GM18502 (cell line): ENCODE results near the gene MAPK4.

Source experiments
- ATAC-seq: cut with Tn5 transposase; IDR thresholded peaks from one replicate; pipeline ENCODE4 v1.9.1; 2021; ENCODE audit warnings: mild to moderate bottlenecking; ENCODE audit not compliant: unreplicated experiment, poor library complexity

MAPK4 gene

GRCh38 chr18:50647792-50648191, 87.9 kb downstream of the MAPK4 start:
- no peak for ATAC-seq

- no peak for ATAC-seq
Measured at GRCh38 chr18:50649821-50650220, 89.9 kb downstream of the MAPK4 start.

GRCh38 chr18:50651334-50651733, 91.4 kb downstream of the MAPK4 start:
- no peak for ATAC-seq

GRCh38 chr18:50653402-50654093, 93.7 kb downstream of the MAPK4 start:
- no peak for ATAC-seq

- ATAC-seq = no peak
Measured at GRCh38 chr18:50654211-50654610, 94.3 kb downstream of the MAPK4 start.

- no peak for ATAC-seq
Measured at GRCh38 chr18:50654658-50655550, 95.0 kb downstream of the MAPK4 start.

GRCh38 chr18:50656396-50656795, 96.5 kb downstream of the MAPK4 start:
- ATAC-seq = no peak

- no peak for ATAC-seq
Measured at GRCh38 chr18:50656841-50657470, 97.1 kb downstream of the MAPK4 start.

- ATAC-seq = no peak
Measured at GRCh38 chr18:50658601-50659000, 98.7 kb downstream of the MAPK4 start.

- no peak for ATAC-seq
Measured at GRCh38 chr18:50659091-50660003, 99.5 kb downstream of the MAPK4 start.

- no peak for ATAC-seq
Measured at GRCh38 chr18:50661013-50661412, 101.1 kb downstream of the MAPK4 start.

GRCh38 chr18:50662177-50662576, 102.3 kb downstream of the MAPK4 start:
- no peak for ATAC-seq

GRCh38 chr18:50662775-50663383, 103.0 kb downstream of the MAPK4 start:
- no peak for ATAC-seq

- ATAC-seq = no peak
Measured at GRCh38 chr18:50663626-50664441, 103.9 kb downstream of the MAPK4 start.

- ATAC-seq = no peak
Measured at GRCh38 chr18:50665015-50665414, 105.1 kb downstream of the MAPK4 start.

- no peak for ATAC-seq
Measured at GRCh38 chr18:50665519-50665918, 105.6 kb downstream of the MAPK4 start.

- no peak for ATAC-seq
Measured at GRCh38 chr18:50666536-50666935, 106.6 kb downstream of the MAPK4 start.

- no peak for ATAC-seq
Measured at GRCh38 chr18:50671376-50671775, 111.5 kb downstream of the MAPK4 start.
